CD8-positive, alpha-beta memory T cell (primary cell): ENCODE data around the gene SPEF1. TPM values are rescaled to one million over a fixed set of nuclear protein-coding genes. Genes with fewer than 3 reads are reported as not detected.
"Not testable (repeated sequence)": the region's sequence is repeated elsewhere in the genome, so short reads cannot be mapped to it uniquely, and the experiment has no call there.

ENCODE experiments used
- CTCF ChIA-PET: fragments of 350-600 bp; sonication (Branson Sonifier 250); formaldehyde crosslinking; loops from one replicate; lab custom pipeline; 2021; ENCODE audit warnings: antibody characterized with exemption; lab: Charles Lee
- POLR2A ChIA-PET: fragments of 350-600 bp; sonication (Branson Sonifier 250); formaldehyde crosslinking; loops from one replicate; lab custom pipeline; 2021; ENCODE audit warnings: antibody characterized with exemption; lab: Charles Lee
- DNase-seq, 5 donors: peaks; one replicate each; pipeline versions ENCODE4 v3.0.0 to v3.0.0-alpha.2; 2020 to 2022; ENCODE audit warnings: mixed read lengths in 1 of 5
- H3K27ac ChIP-seq: one replicate; pipeline ENCODE4 v1.7.0; 2013; ENCODE audit warnings: low read depth, mild to moderate bottlenecking, low read length, moderate library complexity
- H3K27me3 ChIP-seq: 2 replicates; pipeline ENCODE4 v1.7.0; 2013; ENCODE audit warnings: low read length, mild to moderate bottlenecking; ENCODE audit not compliant: insufficient read depth, poor library complexity, severe bottlenecking
- H3K36me3 ChIP-seq: 2 replicates; pipeline ENCODE4 v1.7.0; 2013; ENCODE audit warnings: mild to moderate bottlenecking, low read length, moderate library complexity; ENCODE audit not compliant: insufficient read depth
- H3K4me1 ChIP-seq: 2 replicates; pipeline ENCODE4 v1.7.0; 2013; ENCODE audit warnings: mild to moderate bottlenecking, low read length, moderate library complexity; ENCODE audit not compliant: insufficient read depth
- H3K4me3 ChIP-seq: 2 replicates; pipeline ENCODE4 v1.7.0; 2013; ENCODE audit warnings: mild to moderate bottlenecking, low read length
- H3K9me3 ChIP-seq: 2 replicates; pipeline ENCODE4 v1.7.0; 2013; ENCODE audit warnings: mild to moderate bottlenecking, low read length
- H3K27ac Mint-ChIP-seq, 8 donors: one replicate each; pipeline ENCODE4 v1.8.0; 2020 to 2021; ENCODE audit warnings: mixed read lengths in 8 of 8, mild to moderate bottlenecking in 6 of 8, inconsistent platforms in 3 of 8, moderate library complexity in 3 of 8
- H3K27me3 Mint-ChIP-seq, 2 donors: one replicate each; pipeline ENCODE4 v1.8.0; 2020 to 2021; ENCODE audit warnings: mixed read lengths in 2 of 2, mild to moderate bottlenecking in 1 of 2, moderate library complexity in 1 of 2
- H3K36me3 Mint-ChIP-seq, 3 donors: one replicate each; pipeline ENCODE4 v1.8.0; 2020 to 2021; ENCODE audit warnings: mixed read lengths in 3 of 3, inconsistent platforms in 1 of 3, mild to moderate bottlenecking in 1 of 3
- H3K4me1 Mint-ChIP-seq, 3 donors: one replicate each; pipeline ENCODE4 v1.8.0; 2020 to 2021; ENCODE audit warnings: mixed read lengths in 3 of 3, inconsistent platforms in 1 of 3, mild to moderate bottlenecking in 1 of 3
- H3K4me3 Mint-ChIP-seq, 7 donors: one replicate each; pipeline ENCODE4 v1.8.0; 2020 to 2021; ENCODE audit warnings: mixed read lengths in 7 of 7, mild to moderate bottlenecking in 6 of 7, moderate library complexity in 4 of 7, inconsistent platforms in 2 of 7
- H3K9me3 Mint-ChIP-seq, 5 donors: one replicate each; pipeline ENCODE4 v1.8.0; 2020 to 2022; ENCODE audit warnings: mixed read lengths in 5 of 5, mild to moderate bottlenecking in 3 of 5, moderate library complexity in 2 of 5, inconsistent platforms in 1 of 5
- polyA plus RNA-seq: library from polyadenylated mRNA; unstranded; fragments of 300-500 nt; fragmentation: Illumina TruSeq; gene quantifications from one replicate; pipeline ENCODE4 v1.2.3, GENCODE V29; 2021
- total RNA-seq, 2 experiments: library from RNA; stranded (reverse); gene quantifications; one replicate each; pipeline ENCODE4 v1.2.3, GENCODE V29; 2021

SPEF1 gene
- total and polyA plus RNA-seq, 3 experiments from 2014 or later, result 0.13 to 0.24 TPM; not detected in 1

DNA sequence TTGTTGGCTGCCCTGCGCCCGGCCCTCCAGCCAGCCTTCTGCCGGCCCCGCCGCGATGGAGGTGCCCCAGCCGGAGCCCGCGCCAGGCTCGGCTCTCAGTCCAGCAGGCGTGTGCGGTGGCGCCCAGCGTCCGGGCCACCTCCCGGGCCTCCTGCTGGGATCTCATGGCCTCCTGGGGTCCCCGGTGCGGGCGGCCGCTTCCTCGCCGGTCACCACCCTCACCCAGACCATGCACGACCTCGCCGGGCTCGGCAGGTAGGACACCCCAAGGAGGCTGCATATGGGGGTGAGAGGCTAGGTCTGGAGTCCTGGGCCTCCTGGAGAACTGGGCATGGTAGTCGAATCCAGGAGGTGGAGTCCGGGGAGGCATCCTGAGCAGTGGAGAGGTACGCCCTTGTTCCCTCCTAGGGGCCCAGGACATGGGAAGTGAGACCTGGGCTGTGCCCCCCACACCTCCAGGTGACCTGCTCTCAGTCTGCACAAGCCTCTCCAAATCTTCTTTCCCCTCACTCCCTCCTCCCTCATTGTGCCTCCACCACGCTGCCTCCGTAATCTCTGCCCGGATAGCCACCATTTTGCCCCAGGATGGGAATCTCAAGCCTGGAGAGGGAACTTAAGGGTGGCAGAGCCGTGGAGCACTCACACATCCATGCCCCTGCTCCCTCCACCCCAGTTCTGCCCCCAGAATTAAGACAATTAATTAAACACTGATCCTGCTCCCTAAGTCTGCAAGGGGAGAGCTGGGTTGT lies 15.4 kb upstream of the SPEF1 start:
- peaks cover 46% of the 10 kb centered on the region for H3K4me1 ChIP-seq
- peak in 1 of 5 donors; percentile 40 for DNase-seq
- H3K4me3 ChIP-seq, result peak overlapping the region; percentile 88
- peak overlapping the region; percentile 87 to 99 (median 94) for H3K27ac Mint-ChIP-seq
- peak overlapping the region; percentile 60 for H3K27ac ChIP-seq
- peaks cover 26% of the 10 kb centered on the region for H3K36me3 ChIP-seq
- H3K4me1 Mint-ChIP-seq, result peaks cover 41 to 55% (median 52%) of the 10 kb centered on the region in 3 donors
- H3K27me3 ChIP-seq, result no peaks in the 10 kb centered on the region
- H3K36me3 Mint-ChIP-seq, result peaks cover 12 to 57% (median 19%) of the 10 kb centered on the region in 3 donors
- ChIA-PET CTCF (interaction anchor here (1.5 to 3.5 kb wide), 5 partner anchors 11 to 24 kb away, joined by 4 to 44 read pairs (median 10); partner anchors contain the start of genes AP5S1, CENPB and SPEF1), POLR2A (interaction anchor here (1.1 to 2.1 kb wide), 7 partner anchors 10 to 29 kb away, joined by 3 to 20 read pairs (median 9); partner anchors contain the start of genes ADISSP, AP5S1 and CENPB)
- peak overlapping the region; percentile 94 to 100 (median 98) for H3K4me3 Mint-ChIP-seq
- H3K9me3 Mint-ChIP-seq, result no peaks in the 10 kb centered on the region
- H3K27me3 Mint-ChIP-seq, result peaks cover 0 to 3% of the 10 kb centered on the region in 2 donors
- H3K9me3 ChIP-seq, result no peaks in the 10 kb centered on the region

DNA sequence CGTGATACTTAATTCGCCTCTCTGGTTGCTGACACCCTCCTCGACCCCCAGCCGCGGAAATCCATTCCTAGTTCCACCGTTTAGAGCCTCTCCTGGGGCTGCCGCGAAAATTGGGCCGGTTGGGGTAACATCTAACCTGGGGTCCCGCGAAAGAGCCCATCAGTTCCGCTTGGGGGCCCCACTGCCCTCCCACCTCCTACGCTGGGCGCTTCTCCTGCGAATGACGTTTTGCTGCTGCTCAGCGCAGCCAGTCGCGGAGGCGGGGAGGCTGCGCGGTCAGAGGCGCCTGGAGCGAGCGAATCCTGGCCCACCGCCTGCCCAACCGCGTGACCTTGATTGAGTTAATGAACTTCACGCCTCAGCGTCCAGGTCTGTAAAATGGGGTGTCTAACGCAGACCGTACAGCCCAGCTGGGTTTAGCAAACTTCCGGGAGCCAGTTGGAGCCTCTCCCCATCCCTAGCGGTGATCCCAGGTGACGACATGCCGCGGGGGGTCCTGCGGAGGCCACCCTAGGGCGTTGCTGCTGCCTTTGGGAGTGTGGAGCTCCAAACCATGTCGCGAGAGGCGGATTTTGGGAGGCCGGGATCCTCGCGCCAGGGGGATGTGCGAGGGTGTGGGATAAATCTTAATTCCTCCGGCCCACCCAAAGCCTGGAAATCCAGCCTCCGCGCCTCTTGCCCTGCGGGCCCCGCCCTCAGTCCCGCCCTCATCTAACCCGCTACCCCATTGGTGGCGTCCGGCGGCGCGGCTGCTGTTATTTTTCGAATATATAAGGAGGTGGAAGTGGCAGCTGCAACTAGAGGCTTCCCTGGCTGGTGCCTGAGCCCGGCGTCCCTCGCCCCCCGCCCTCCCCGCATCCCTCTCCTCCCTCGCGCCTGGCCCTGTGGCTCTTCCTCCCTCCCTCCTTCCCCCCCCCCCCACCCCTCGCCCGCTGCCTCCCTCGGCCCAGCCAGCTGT lies 14.5 kb upstream of the SPEF1 start, which contains the start of gene CDC25B:
Gene CDC25B, plus strand, starts transcription at position 800 of the 958 bp plus-strand sequence. CDS start 222 bp downstream, outside the sequence.
- Mint-ChIP-seq H3K9me3 (no peaks in the 10 kb centered on the region), H3K4me3 (peak within 1 kb of the TSS; percentile 94 to 100 (median 98)), H3K27ac (peak within 1 kb of the TSS; percentile 94 to 99 (median 96)), H3K4me1 (peaks cover 39 to 47% (median 45%) of the 10 kb centered on the region in 3 donors), H3K36me3 (peaks cover 12 to 48% (median 19%) of the 10 kb centered on the region in 3 donors), H3K27me3 (peaks cover 0 to 3% of the 10 kb centered on the region in 2 donors)
- Histone ChIP-seq H3K9me3 (no peaks in the 10 kb centered on the region), H3K36me3 (peaks cover 18% of the 10 kb centered on the region), H3K27ac (peak within 1 kb of the TSS; percentile 89), H3K27me3 (no peaks in the 10 kb centered on the region), H3K4me1 (peaks cover 38% of the 10 kb centered on the region), H3K4me3 (peak within 1 kb of the TSS; percentile 92)
- ChIA-PET CTCF (interaction anchor here (1.5 to 3.5 kb wide), 6 partner anchors 10 to 59 kb away, joined by 4 to 44 read pairs (median 9); partner anchors contain the start of genes AP5S1, CENPB and SPEF1), POLR2A (interaction anchor here (1.1 to 2.1 kb wide), 7 partner anchors 9 to 28 kb away, joined by 3 to 20 read pairs (median 9); partner anchors contain the start of genes ADISSP, AP5S1 and CENPB)
- DNase-seq, result peak; percentile 81 to 92 (median 88)

- H3K9me3 Mint-ChIP-seq, result no peaks in the 10 kb centered on the region
- Histone ChIP-seq H3K27ac (peak overlapping the region; percentile 89), H3K36me3 (peaks cover 8% of the 10 kb centered on the region), H3K4me3 (peak overlapping the region; percentile 92), H3K27me3 (no peaks in the 10 kb centered on the region), H3K4me1 (peaks cover 28% of the 10 kb centered on the region), H3K9me3 (no peaks in the 10 kb centered on the region)
- ChIA-PET POLR2A (interaction anchor here (1.5 to 2.1 kb wide), 3 partner anchors 16 to 27 kb away, joined by 6 to 20 read pairs (median 11); partner anchors contain the start of gene ADISSP), CTCF (interaction anchor here (1.5 to 3.5 kb wide), 5 partner anchors 9 to 60 kb away, joined by 5 to 44 read pairs (median 10); partner anchors contain the start of genes AP5S1 and CENPB)
- peak overlapping the region; percentile 94 to 99 (median 96) for H3K27ac Mint-ChIP-seq
- peak in 1 of 5 donors; percentile 42 for DNase-seq
- H3K36me3 Mint-ChIP-seq, result peaks cover 12 to 39% (median 19%) of the 10 kb centered on the region in 3 donors
- H3K4me3 Mint-ChIP-seq, result peak overlapping the region; percentile 89 to 96 (median 93)
- peaks cover 31 to 38% (median 37%) of the 10 kb centered on the region in 3 donors for H3K4me1 Mint-ChIP-seq
- H3K27me3 Mint-ChIP-seq, result peaks cover 0 to 3% of the 10 kb centered on the region in 2 donors
Measured at GRCh38 chr20:3794701-3795420, 13.6 kb upstream of the SPEF1 start.

DNA sequence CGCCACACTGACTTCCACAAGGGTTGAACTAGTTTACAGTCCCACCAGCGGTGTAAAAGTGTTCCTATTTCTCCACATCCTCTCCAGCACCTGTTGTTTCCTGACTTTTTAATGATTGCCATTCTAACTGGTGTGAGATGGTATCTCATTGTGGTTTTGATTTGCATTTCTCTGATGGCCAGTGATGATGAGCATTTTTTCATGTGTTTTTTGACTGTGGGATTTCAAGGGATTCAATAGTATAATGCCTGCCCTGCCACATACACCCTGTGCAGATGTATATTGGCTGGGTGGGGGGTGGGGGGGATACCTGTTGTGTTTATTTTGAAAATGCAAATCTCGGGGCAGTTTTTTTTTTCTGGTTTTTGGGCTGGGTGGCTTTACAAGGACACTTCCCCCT lies 12.9 kb upstream of the SPEF1 start:
- H3K27ac ChIP-seq, H3K9me3 Mint-ChIP-seq, H3K9me3 ChIP-seq, DNase-seq, POLR2A ChIA-PET, H3K27me3 ChIP-seq, H3K36me3 ChIP-seq, H3K4me3 ChIP-seq, H3K27me3 Mint-ChIP-seq: not testable (repeated sequence)
- CTCF ChIA-PET, result interaction anchor here (1.5 to 3.5 kb wide), 4 partner anchors 9 to 61 kb away, joined by 5 to 44 read pairs (median 18); partner anchors contain the start of genes AP5S1 and CENPB
- H3K4me1 Mint-ChIP-seq, result peaks cover 24 to 32% (median 30%) of the 10 kb centered on the region in 3 donors
- H3K4me1 ChIP-seq, result peaks cover 22% of the 10 kb centered on the region
- peaks cover 12 to 32% (median 15%) of the 10 kb centered on the region in 3 donors for H3K36me3 Mint-ChIP-seq
- H3K4me3 Mint-ChIP-seq, result peak overlapping the region in 4 of 7 donors; percentile 8 to 41 (median 26)
- peak overlapping the region in 2 of 8 donors; percentile 40 to 57 for H3K27ac Mint-ChIP-seq

DNA sequence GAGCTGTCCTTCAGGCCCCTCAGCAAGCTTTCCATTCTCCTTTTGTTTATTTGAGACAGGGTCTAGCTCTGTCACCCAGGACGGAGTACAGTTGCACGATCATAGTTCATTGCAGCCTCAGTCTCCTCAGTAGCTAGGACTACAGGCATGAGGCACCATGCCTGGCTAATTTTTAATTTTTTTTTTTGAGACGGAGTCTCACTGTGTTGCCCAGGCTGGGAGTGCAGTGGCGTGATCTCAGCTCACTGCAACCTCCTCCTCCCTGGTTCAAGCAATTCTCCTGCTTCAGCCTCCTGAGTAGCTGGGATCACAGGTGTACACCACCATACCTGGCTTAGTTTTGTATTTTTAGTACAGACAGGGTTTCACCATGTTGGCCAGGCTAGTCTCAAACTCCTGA lies 8.0 kb upstream of the SPEF1 start:
- peak overlapping the region in 2 of 7 donors; percentile 73 to 90 for H3K4me3 Mint-ChIP-seq
- H3K27me3 ChIP-seq, H3K9me3 ChIP-seq, H3K4me3 ChIP-seq, H3K27ac ChIP-seq, H3K9me3 Mint-ChIP-seq, H3K36me3 Mint-ChIP-seq, H3K27me3 Mint-ChIP-seq, H3K36me3 ChIP-seq, DNase-seq: not testable (repeated sequence)
- peaks cover 23% of the 10 kb centered on the region for H3K4me1 ChIP-seq
- peak overlapping the region in 5 of 8 donors; percentile 40 to 92 (median 52) for H3K27ac Mint-ChIP-seq
- ChIA-PET CTCF (interaction anchor here (16.8 kb wide), 1 partner anchor 29 kb away, joined by 262 read pairs; the partner anchor contains the start of gene AP5S1), POLR2A (interaction anchor here (0.6 kb wide), 2 partner anchors 63 to 90 kb away, joined by 3 to 5 read pairs; no protein-coding TSS in a partner anchor)
- peaks cover 23 to 32% (median 26%) of the 10 kb centered on the region in 3 donors for H3K4me1 Mint-ChIP-seq

- peaks cover 0 to 5% (median 3%) of the 10 kb centered on the region in 3 donors for H3K36me3 Mint-ChIP-seq
- H3K27me3 Mint-ChIP-seq, result no peaks in the 10 kb centered on the region
- no peak for DNase-seq
- peaks cover 22 to 32% (median 26%) of the 10 kb centered on the region in 3 donors for H3K4me1 Mint-ChIP-seq
- no peaks in the 10 kb centered on the region for H3K9me3 Mint-ChIP-seq
- Histone ChIP-seq H3K4me3 (no peak overlapping the region), H3K9me3 (no peaks in the 10 kb centered on the region), H3K27ac (no peak overlapping the region), H3K27me3 (no peaks in the 10 kb centered on the region), H3K36me3 (no peaks in the 10 kb centered on the region), H3K4me1 (peaks cover 23% of the 10 kb centered on the region)
- POLR2A ChIA-PET, result interaction anchor here (0.6 kb wide), 1 partner anchor 90 kb away, joined by 5 read pairs; no protein-coding TSS in a partner anchor
- H3K27ac Mint-ChIP-seq, result peak overlapping the region in 7 of 8 donors; percentile 52 to 96 (median 88)
- peak overlapping the region in 5 of 7 donors; percentile 64 to 90 (median 84) for H3K4me3 Mint-ChIP-seq
- CTCF ChIA-PET, result interaction anchor here (16.8 kb wide), 1 partner anchor 30 kb away, joined by 262 read pairs; the partner anchor contains the start of gene AP5S1
Measured at GRCh38 chr20:3788685-3789155, 7.5 kb upstream of the SPEF1 start.
